SKM-1 (cell line): Measurements from ENCODE around the gene JUNB.
"Not testable (repeated sequence)": the region's sequence is repeated elsewhere in the genome, so short reads cannot be mapped to it uniquely, and the experiment has no call there.

Experiments
- DNase-seq: peaks from one replicate; lab custom pipeline; 2025; ENCODE audit not compliant: unreplicated experiment; lab: John Stamatoyannopoulos, UW

JUNB gene

DNA sequence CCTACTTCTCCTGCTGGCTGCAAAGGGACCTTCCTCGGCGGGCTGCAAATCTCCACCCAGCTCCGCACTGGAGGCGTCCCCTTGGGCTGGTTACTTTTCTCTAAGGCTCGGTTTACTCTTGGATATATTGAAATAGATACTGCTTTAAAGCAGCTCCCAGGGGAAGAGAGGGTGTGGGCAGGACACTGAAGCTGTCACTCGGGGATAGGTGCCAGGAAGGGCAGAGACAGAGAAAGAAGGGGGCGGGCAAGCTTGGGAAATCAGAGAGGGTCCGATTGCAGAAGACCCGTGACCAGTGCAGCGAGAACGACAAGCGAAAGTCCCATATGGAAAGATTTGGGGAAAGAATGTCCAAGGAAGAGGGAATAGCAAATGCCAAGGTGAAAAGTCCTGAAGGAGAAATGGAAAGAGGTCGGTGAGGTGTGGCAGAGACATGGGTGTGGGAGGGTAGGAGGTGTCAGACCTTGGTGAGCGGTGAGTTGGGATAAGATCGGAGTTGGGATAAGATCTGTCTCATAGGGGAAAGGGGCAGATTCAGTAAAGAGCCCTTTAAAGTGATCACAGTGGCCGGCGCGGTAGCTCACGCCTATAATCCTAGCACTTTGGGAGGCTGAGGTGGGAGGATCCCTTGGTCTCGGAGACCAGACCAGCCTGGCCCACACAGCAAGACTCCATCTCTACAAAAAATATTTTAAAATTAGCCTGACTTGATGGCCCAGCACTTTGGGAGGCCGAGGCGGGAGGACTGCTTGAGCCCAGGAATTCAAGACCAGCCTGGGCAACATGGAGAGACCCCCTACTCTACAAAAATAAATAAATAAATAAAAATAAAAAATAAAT is 11.2 kb downstream of the JUNB start:
- DNase-seq, result no peak

DNA sequence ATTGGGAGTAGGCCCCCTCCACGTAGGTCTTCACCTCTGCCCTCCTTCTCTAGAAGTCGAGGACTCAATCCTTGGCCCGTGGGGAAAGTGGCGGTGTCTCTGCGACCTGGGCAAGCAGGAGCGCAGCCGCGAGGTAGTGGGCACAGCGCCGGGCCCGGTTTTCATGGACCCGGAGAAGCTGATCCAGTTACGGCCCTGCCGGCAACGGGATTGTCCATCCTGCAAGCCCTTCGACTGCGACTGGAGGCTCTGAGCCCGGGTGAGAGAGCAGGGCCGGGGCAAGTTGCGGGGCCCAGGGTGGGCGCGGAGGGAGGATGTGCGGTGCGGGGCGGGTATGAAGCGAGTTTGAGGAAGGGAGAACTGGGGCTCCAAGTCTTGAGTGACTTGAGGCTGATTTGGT is 12.8 kb downstream of the JUNB start:
- no peak for DNase-seq

DNA sequence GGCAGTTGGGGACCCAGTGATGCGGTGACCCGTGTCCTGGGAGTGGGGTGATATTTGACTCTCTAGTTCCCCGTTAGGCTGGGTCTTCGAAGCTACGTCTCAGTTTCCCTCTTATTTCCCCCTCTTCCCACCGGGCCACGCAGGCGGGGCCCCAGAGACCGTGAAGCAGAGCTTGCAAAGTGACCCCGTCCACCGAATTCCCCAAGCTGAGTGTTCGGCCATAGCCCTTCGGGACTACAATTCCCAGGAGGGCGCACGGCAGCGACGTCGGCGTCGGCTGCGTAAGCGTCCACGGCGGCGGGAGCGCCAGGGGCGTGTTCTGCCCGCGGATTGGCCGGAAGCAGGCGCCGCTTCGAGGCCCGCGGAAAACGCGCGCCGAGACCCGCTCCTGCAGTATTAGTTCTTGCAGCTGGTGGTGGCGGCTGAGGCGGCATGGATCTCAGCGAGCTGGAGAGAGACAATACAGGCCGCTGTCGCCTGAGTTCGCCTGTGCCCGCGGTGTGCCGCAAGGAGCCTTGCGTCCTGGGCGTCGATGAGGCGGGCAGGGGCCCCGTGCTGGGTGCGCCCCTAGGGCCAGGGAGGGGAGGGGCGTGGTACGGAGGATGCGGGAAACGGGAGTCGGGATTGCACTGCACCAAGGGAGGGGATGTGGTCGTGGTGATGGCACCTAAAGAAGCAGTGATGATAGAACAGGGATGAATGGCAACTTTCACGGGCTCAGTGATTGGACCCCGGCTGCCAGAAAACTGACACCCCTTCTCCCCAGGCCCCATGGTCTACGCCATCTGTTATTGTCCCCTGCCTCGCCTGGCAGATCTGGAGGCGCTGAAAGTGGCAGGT is 15.2 kb downstream of the JUNB start, which contains the start of gene RNASEH2A:
RNASEH2A (plus strand) TSS at position 343 of the 840 bp plus-strand sequence; CDS start at position 433, 90 bp downstream.
- peak; percentile 59 for DNase-seq

DNA sequence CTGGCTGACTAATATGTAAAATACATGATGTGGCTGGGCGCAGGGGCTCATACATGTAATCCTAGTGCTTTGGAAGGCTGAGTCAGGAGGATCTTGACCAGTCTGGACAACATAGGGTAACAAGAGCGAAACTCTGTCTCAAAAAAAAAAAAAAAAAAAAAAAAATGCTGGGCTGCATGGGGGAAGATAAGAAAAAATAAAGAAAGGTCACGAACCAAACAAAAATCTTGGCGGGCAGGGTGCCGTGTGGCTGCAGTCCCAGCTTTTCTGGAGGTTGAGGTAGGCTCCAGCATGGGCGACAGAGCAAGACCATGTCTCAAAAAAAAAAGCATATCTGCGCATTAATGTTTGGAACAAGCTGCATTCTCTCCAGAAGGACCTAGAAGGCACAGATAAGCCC is 23.8 kb downstream of the JUNB start:
- DNase-seq, result no peak

DNA sequence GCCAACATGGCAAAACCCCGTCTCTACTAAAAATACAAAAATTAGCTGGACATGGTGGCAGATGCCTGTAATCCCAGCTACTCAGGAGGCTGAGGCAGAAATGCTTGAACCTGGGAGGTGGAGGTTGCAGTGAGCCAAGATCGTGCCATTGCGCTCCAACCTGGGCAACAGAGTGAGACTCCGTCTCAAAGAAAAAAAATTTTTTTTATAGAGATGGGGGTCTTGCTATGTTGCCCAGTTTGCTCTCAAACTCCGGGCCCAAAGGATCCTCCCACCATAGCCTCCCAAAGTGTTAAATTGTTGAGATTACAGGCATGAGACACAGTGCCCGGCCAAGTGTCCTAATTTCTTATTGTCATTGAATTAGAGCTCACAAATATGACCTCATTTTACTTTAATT is 25.9 kb downstream of the JUNB start:
- not testable (repeated sequence) for DNase-seq

DNA sequence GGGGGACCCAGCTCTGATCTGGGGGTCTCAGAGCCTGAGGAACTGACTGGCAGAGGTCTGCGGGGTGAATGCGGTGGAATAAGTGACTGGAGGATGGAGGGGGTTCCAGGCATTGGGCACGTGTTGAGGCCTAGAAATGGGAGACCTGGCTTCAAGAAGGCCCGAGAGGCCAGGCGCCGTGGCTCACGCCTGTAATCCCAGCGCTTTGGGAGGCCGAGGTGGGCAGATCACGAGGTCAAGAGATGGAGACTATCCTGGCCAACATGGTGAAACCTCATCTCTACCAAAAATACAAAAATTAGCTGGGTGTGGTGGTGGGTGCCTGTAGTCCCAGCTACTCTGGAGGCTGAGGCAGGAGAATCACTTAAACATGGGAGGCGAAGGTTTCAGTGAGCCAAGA is 26.5 kb downstream of the JUNB start:
- DNase-seq, result not testable (repeated sequence)

DNA sequence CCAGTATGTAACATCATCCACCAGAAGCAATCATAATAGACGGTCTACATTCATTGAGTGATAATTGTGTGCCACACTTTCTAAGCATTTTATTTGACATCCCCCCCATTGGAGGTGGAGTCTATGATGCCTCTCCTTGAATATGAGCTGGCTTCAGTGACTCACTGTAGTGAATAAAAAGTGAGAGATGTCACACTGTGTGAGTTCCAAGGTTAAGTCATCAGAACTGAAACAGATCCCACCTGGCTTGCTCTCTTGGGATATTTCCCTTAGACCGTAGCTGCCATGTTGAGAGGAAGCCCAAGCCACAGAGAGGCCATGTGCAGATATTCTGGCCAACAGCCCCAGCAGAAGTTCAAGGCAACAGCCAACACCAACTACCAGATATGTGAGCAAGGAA is 30.5 kb downstream of the JUNB start:
- no peak for DNase-seq

- DNase-seq, result no peak
Observed at GRCh38 chr19:12825254-12826131, 34.2 kb downstream of the JUNB start.

- DNase-seq, result no peak
Observed at GRCh38 chr19:12828494-12828893, 37.2 kb downstream of the JUNB start.

GRCh38 chr19:12833418-12833737 is 42.1 kb downstream of the JUNB start:
- DNase-seq, result no peak

DNA sequence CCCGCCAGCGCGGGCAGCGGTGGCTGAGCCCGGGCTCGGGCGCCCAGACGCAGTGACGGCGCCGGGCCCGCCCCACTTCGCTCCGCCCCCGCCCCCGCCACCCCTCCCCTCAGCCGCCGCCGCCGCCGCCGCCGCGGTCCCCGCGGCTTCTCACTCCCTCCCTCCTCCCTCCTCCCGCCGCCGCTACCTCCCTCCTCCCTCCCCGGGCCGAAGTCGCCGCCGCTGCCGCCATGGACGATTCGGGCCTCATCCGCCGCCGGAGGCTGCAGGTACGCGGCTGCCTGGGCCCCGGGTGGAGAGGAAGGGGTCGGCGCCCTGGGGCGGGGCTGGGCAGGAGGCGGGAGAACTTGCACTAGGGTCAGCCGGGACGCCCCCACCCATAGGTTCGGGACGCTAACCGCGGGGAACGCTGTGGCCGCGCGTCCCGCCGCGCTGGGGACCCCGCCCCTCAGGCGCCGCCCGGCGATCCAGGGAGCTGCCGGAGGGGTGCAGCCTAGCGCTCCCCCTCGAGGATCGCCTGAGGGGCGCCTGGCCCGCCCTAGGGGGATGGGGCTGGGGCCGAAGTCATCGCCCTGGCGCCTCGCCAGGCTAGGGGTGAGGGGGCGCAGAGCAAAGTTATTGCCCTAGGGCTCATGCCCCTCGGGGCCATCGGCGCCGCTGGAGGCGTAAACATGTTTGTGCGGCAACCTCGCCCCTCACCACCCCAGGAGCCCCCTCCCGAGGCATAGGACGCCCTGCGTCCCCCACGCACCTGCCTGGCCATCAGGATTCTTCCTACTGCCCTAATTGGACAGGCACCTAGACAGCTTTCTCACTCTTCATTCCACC is 42.7 kb downstream of the JUNB start:
- DNase-seq, result no peak

DNA sequence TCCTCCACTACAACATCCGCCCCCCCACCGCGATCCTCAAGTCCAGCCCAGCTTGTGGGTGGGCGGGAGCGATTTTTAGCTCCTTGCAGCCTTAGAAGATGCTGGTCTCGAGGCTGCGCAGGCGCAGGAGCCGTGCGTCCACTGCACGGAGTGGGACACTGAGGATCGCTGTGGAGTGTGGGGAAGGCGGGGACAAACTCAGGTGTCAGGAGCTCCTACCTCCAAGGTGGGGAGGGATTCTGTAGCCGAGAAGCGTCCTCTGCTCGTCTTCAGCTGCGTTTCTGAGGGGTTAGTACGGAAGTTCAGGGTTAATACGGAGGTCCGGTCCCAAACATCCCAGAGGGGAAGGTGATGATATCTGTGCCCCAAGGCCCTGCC is 43.3 kb downstream of the JUNB start, which contains the start of gene RTBDN:
RTBDN (minus strand) TSS at position 14 of the 378 bp plus-strand sequence. CDS start 4,600 bp downstream, outside the sequence.
- DNase-seq, result no peak

DNA sequence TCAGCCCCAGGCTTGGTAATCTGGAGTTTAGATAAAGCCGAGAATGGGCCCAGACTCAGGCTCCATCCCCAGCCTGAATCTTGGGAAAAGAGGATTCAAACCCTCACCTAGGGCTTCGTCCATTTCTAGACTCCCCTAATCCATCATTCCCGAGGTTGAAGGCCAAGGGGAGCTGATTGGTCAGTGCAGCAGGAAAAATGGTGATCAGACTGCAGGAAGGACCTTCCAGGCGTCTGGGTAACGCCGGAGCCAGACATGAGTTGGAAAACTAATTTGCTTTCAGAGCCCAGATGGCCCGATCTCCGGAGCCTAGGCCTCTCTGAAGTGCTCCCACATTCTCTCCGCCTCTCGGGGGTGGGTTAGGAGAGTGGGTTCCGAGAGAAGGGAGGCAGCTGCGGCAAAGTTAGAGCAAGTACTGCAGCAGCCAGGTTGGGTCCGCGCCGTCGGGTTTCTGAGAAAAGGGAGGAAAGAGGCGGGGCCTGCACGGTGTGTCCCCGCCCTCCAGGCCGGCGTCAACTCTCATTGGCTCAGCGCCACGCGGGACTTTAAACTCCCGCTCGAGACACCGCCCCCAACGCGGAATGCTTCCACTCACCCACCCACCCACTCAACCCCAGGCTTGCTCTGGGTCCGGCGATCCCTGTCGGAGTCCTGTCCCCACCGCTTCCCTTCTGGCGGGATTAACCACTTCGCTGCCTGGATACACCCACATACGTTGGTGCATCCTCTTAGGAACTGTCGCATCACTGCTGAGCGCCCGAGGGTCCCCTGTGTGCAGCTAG is 43.9 kb downstream of the JUNB start:
- DNase-seq, result no peak

DNA sequence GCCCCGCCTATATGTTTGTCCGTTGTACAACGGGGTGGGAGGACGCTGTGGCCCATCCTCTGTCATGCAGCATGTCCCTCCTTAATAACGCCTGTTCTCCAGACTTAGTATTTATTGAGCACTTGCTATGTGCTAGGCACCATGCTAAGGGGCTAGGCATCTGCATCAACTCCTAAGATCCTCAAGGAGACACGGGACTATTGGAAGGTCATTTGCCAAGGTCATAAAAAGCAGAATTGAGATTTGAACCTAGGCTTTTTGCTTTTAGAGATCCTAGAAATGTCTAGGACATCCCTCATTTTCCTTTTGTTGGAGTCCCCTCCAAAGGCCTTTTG is 45.2 kb downstream of the JUNB start:
- no peak for DNase-seq

GRCh38 chr19:12837225-12837624 is 45.9 kb downstream of the JUNB start:
- DNase-seq, result no peak

- DNase-seq, result no peak
Observed at GRCh38 chr19:12838182-12838885, 47.0 kb downstream of the JUNB start, which contains the start of gene MAST1. TSS of gene MAST1 (plus strand) at chr19:12838515. CDS start at chr19:12838573, 58 bp downstream.

DNA sequence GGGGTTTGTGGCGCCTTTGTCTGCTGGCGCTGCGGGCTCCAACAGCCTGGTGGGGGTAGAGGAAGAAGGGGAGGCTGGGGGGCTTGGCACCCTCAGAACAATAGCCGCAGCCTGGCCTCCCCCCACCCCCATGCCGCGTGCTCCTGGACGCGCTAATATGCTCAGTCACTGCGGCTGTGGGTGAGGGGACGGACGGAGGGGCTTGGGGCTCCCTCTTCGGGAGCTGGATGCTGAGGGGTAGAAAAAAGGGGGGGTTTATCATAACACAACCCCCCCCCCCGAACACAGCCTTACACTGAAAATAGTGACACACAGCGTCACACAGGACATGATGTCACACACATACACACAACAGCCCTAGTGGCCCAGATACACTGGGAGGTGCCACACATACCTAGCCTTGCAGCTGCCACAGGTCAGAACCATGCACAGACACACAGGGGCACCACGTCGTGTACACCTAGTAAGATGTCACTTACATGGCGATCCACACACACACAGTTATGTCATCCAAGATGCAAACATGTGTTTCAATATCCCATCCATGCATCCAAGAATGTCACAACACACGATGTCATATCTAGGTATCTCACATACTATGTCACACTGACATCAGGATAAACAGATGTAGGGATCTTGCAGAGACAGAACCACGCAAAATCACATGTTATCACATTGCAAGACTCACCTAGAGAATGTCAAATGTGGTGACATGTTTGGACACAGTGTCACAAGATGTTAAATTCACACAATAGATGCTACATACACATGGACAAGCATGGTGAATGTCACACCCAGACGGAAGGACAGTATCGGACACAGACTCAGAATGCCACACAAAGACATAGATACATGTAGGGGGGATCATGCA is 47.8 kb downstream of the JUNB start:
- DNase-seq, result no peak
